ENCODE measurements around the gene SIAH3.

SIAH3 gene

DNA sequence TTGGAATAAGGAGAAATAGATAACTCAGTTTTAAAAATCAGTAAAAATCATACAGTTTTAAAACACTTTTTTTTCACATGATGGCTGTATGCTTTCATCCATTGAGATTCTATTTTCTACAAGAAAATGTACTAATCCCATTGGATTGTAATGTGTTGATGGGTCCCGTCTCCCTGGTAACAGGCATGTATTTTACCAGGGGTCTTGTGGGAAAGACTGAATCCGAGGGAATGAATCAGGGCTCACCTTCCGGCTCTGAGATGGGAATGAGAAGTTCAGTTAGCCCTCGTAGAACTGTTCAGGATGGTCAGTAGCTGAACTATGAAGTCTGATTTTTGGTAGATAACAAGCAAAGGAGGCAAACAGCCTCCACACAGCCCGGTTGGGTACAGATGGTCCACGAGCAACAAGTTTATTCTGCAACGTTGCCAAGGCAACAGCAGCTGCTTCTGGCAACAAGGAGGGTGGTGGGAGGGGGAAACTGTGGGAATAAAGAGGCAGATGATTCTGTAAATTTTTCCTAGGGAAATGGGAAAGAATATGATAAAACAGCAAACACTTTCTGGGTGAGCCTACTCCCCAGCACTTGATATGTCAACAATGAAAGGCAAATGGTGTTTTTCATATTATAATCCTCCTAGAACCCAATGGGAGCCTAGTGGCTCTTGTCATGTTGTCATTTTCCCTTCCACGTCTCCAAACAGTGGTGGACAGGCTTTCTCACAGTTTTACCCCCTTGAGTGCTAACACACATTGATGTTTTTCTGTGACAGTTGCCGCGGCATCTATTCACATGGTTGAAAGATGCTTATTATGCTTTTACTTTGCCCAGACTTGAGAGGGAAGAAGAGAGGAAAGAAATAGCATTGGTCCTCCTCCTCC is 12.4 kb upstream of the SIAH3 start:
- FAIRE-seq (no peak), DNase-seq (ENCODE audit: insufficient read length, low spot score) (no peak)

DNA sequence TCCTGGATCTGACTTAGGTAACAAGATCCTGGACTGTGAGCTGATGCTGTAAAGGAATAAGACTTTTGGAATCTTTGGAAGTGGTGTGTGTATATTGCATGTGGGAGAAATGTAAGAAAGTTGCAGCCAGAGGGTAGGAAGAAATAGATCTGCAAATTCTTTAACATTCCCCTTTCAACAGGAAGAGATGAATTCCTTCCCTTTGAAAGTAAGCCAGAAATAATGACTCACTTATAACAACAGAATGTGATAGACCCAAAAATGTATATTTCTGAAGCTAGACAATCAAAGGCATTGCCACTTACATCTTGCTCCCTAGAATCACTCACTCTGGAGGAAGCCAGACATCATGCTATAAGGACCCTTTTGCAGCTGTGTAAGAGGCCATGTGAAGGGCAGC is 9.8 kb upstream of the SIAH3 start:
- no peak for FAIRE-seq
- no peak for DNase-seq (ENCODE audit: insufficient read length, low spot score)

DNA sequence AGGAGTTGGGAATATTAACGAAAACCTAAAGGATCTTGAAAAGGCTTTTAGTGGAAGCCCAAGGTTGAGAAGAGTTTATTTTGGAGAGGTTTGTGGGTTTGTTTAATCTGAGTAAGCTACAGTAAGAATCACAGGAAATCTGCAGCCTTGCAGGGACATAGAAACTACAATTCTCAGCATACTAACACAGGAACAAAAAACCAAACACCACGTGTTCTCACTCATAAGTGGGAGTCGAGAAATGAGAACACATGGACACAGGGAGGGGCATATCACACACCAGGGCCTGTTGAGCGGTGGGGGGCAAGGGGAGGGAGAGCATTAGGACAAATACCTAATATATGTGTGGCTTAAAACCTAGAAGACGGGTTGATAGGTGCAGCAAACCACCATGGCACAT is 8.7 kb upstream of the SIAH3 start:
- FAIRE-seq (no peak), DNase-seq (ENCODE audit: insufficient read length, low spot score) (no peak)

DNA sequence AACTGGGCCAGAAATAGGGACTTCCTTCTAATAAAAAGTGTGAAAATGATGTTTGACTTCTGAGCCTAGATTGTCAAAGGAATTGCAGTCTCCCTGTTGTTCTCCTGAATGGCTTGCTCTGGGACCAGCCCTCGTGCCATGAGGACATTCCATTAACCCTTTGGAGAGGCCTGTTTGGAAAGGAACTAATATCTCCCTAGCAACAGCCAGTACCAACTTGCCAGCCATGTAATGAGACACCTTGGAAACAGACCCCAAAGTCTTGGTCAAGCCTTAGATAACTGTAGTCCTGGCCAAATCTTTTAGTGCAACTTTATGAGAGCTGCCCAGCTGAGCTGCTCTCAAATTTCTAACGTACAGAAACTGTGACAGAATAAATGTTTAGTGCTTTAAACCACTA is 8.2 kb upstream of the SIAH3 start:
- DNase-seq (ENCODE audit: insufficient read length, low spot score) (no peak), FAIRE-seq (no peak)

DNA sequence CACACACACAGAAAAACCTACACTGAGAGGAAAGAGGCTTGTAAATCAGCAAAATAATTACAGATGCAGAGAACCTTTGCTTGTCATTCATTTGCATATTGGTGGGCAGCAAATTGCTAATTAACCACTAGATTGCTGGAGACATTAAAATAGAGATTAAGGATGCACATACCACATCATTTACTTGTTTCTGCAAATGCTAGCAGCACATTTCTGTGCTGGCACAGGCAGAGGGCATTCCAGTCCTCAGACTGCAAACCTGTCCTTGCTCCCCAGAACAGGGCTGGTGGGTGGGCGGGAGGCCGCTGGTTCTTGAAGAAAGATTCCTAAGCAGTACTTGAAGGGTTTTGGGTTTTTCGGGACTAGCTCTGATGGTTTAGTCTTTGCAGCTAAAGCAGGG is 941 bp upstream of the SIAH3 start:
- no peak for FAIRE-seq

DNA sequence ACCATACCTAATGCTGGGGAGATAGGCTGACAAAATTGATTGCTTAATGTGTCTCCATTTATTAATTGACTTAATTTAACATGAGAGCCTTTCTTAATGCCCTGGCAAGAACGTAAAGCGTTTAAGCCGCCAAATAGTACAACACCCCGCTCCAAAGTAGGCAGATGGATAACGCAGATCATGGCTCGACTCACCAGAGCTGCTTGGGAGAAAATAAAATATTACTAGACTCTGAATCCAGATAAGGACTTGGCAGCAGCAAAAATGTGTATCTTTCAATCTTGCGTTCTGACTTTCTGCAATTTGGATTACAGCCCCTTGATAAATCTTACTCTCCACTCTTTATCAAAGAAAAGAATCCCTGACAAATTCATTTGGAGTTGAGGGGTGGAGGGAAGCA is 403 bp upstream of the SIAH3 start:
- no peak for DNase-seq (ENCODE audit: insufficient read length, low spot score)

More for the DNA sequence above, 941 bp upstream of the SIAH3 start:
- DNase-seq (ENCODE audit: insufficient read length, low spot score): no peak

DNA sequence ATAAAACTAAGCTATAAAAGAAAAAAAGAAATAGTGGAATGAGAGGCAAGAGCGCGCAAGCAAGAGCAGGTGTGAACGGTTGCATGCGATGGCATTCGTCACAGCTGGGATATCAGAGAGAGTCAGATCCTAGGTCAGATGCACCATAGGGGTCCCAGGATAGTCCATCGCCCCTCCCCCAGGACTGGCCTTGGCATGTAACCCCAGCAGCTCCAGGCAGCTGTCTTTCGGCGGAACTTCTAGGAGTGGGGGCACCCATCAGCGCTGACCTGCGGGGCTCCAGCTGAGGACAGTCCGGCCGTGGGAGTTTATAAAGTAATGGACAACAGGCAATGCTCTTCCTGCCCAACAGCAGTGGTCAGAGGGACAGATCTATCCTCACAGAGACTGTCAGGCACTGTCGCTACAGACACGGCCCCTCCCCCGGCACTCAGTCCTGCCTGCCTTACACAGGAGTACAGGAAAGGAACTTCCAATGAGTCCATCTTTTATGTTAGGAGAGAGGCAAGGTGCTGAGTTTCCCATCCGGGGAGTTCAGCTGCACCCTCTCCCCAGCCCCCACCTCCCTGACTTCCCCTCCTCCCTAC is 1.4 kb downstream of the SIAH3 start:
- DNase-seq (ENCODE audit: insufficient read length, low spot score): no peak
- no peak for FAIRE-seq

More for the DNA sequence above, 403 bp upstream of the SIAH3 start:
- no peak for FAIRE-seq

DNA sequence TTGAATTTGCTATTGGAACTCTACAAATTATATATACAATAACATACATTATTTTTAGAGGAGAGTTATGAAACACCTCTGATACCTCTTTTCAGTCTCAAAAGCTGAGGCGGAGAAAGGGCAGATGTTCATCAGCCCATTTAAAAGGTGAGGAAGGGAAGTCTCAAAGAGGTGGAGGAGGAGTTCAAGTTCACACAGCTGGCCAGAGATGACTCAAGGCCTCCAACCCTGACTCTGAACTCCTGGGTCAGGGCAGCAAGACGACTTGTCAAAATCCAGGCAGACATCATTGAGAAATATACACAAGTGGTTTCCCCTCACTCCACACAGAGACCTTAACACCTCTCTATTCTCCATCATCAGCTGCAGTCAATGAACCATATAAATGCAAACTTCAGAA is 2.1 kb downstream of the SIAH3 start:
- no peak for FAIRE-seq
- DNase-seq (ENCODE audit: insufficient read length, low spot score): no peak

DNA sequence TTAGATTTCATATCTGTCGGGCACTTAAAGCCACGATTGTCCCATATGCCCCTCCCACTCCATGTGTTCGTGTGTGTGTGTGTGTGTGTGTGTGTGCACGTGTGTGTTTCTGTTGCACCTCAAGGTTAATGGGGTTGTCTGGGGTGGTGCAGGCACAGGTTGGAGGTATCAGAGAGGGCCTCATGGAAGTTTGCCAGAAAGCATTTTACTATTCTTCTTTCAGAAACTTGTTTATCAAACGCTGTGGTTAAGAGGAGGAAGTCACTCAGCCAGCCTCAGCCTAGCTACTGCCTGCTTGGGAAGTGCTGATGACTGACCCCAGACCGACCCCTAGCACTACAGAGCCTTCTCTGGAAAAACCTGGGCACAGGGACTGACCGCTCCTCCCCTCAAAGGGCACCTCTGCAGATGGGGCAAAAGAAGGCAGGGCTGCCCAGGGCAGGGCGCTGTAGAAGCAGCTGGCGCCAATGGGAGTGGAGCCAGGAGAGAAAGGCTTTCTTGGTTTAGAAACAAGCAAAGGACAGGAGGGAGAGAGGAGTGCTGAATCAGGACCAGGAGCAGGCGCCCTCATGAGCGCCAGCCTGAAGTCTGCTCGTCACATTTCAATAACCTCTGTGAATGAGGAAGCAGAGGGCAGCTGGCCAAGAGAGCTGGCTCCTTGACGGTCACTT is 3.9 kb downstream of the SIAH3 start:
- DNase-seq (ENCODE audit: insufficient read length, low spot score) (no peak), FAIRE-seq (no peak)

DNA sequence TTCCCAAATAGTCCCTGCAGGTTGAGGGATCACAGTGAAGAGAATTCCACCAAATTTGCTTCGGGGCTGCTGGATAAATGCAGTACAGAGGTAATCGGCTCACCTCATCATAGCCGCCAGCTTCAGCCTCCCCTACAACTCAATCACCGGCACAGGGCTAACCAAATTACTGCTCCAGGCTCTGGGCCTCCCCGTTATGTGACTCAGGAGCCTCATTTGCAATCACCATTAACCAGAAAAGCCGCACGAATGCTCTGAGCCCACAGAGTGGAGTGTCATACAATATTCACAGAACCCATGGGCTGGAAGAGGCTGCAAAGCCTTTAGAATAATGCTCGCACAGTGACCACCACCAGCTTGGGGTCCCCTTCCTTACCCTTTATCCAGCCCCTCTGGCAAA is 4.9 kb downstream of the SIAH3 start:
- FAIRE-seq (no peak), DNase-seq (ENCODE audit: insufficient read length, low spot score) (no peak)

DNA sequence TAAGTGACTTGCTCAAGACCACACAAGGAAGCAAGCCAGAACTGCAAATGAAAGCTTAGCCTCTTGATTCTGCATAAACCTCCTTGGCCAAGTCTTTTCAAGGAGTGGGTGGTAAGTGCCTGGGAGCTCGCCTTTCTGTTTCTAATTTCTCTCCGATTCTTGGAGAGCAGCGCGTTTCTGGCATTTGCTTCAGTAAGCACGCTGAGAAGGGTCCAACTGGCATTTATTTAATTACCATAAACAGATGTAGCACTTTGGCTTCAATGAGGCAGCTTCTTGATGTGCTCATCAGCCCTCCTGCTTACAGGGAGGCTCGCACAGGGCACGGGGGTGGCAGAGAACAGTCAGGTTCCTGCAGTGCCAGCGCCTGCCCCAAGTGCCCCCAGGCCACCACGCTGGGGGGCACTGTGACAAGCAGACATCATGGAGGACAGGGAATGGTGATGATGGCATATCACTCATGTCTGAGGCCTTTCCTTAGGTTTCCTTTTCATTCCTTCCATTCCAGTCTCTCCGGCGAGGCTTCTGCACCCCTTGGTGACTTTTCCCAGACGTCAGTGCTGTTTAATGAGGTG is 13.3 kb downstream of the SIAH3 start:
- no peak for FAIRE-seq
- DNase-seq (ENCODE audit: insufficient read length, low spot score): no peak

DNA sequence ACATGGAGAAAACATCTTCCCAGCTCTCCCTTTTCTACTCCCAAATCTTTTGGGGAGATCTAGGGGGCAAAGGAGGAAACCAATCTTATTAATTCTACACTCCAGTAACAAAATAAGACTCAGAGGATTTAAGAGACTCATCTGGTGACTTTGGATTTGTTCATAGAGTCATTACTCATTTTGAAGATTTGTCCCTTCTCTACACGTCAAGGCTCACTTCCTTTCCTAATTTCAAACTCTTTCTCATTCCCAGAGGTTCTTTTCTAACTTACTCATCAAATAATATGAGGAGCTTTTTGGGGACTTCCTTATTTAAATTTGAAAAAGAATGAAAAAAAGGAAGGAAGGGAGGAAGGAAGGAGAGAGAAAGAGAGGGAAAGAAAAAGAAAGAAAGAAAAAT is 14.4 kb downstream of the SIAH3 start:
- no peak for DNase-seq (ENCODE audit: insufficient read length, low spot score)
- no peak for FAIRE-seq

DNA sequence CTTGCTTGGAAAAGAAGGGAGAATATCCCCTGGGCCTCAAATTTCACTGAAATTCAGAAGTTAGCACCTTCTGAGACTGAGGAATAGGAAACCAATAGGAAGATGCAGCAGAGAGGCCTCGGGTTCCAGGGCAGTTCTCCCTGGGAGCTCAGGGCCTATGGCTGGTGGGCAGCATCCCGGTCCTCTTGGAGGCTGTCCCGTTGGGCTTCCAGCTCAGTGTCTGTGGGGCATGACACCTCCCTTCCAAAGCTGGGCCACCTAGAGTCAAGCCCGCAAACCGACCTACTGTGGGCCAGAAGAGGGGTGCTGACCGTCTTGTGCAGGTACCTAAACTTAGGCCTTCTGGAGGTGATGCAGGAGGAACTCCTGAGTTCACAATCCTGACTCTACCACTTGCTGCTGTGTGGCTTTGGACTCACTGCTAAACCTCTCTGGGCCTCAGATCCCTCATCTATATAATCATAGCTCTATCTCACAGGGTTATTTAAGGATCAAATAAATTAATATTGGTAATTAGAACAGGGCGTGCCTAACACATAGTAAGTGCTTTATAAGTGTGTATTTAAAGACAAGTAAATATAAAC is 17.1 kb downstream of the SIAH3 start:
- DNase-seq (ENCODE audit: insufficient read length, low spot score) (no peak), FAIRE-seq (no peak)

DNA sequence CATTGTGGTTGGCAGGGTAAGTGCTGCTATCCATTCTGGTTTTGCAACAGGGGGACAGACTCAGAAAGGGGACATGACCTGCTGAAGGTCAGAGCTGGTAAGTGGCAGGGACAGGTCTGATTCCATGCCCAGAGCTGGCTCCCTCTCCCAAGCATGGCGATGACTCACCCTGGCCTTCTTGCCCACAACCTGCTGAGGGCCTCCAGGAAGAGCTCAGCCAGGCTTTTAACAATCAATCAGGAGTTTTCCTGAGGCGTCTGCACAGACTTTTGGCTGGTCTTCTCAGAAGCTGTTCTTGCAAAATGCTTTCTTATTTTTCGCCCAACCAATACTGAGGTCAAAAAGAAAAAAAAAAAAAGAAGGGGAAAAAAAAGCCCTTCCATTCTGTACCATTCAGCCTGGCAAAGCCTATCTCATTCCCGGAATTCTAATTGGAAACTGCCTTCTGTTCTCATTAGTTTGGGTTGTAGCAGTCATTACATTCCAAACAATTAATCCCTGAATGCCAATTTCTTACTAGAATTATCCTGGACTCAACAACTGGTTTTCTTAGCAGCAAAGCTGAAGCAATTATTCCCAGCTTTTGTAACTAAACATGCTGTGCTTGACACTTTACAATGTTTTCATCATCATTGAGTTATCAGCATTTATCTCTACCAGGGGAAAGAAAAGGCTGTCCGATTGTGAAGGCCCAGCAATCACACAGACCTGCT is 17.7 kb downstream of the SIAH3 start:
- DNase-seq (ENCODE audit: insufficient read length, low spot score): peak; percentile 41
- FAIRE-seq: no peak

DNA sequence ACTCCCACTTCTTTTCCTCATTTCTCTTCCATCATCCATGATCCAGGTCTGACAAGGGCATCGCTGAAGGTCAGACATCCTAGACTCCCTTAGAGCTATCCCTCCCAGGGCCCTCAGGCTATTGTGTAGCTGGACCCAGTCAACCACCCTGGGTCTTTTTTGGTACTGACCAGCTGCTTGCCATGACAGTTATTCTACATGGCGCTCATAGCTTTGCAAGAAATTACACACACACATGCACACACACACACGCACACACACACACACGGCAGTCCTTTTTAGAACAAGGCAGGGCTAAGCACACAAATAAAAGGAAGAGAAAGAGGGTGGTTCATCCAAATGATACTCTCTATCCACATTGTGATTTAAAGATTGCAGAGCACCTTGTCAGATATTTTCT is 18.3 kb downstream of the SIAH3 start:
- FAIRE-seq (no peak), DNase-seq (ENCODE audit: insufficient read length, low spot score) (no peak)

DNA sequence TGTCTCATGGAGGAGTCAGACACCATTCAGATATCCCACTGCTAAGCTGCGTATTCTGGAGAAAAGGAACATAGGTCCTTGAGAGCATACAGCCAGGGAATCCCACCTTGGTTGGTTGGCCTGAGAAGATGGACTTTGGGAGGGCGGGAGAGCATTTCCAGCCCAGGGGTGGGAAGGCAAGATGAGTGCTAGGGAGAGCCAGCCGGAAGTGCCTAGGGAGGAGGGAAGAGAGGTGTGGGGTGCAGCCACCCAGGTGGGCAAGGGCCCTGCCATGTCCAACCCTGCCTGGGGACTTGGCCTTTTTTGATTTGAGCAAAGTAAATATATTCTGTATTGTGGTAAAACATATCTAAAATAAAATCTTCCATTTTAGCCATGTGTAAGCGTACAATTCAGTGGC is 19.7 kb downstream of the SIAH3 start:
- no peak for DNase-seq (ENCODE audit: insufficient read length, low spot score)
- no peak for FAIRE-seq

DNA sequence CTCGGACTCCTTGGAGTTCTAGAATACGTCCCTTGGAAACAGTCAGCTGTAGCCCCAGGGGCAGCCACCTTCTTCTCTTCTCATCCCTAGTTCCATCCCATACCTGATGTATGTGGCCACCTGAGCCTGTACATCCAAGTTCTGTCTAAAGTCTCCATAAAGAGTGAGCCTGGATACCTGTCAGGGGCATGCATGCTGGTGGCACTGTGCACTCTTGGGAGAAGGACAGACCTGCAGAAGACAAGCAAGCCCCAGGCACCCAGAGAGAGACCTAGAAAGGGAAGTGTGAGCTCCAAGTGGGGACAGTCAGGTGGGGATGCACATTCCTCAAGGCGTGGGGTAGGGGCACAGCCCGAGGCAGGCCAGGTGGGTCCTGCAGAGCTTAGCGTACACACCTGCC is 21.4 kb downstream of the SIAH3 start:
- DNase-seq (ENCODE audit: insufficient read length, low spot score): no peak
- no peak for FAIRE-seq

DNA sequence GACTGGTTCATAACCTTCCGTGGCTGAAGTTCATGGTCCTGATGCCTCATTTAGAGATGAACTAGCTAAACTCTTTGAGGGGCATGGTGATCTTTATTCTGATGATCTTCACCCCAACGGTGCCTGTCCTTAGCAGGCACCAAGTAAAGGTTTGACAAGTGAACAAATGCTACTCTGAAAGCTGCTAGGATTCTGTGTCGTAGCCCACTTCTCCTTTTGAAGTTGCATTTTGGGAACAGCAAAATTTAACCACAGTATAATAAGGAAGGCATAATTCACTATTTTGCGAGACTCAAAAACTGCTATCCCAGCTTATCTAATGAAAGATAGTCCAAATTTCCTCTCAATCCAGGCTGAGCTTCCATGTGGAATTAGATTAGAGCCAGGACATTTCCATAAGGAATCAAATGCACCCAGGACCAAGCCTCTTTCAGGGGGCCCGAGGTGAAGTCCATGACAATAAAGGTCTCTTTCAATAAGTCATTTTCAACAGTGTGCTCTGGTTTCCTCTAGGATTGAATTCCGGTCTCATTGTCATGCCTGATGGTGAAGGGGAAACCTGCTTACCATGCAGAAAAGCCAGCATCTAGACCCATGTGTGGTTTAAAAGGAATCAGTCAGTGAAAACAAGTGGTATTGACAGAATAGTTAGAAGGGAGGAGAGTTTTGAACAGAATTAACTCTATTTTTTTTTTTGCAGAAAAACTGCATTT is 23.1 kb downstream of the SIAH3 start:
- DNase-seq (ENCODE audit: insufficient read length, low spot score) (no peak), FAIRE-seq (no peak)

DNA sequence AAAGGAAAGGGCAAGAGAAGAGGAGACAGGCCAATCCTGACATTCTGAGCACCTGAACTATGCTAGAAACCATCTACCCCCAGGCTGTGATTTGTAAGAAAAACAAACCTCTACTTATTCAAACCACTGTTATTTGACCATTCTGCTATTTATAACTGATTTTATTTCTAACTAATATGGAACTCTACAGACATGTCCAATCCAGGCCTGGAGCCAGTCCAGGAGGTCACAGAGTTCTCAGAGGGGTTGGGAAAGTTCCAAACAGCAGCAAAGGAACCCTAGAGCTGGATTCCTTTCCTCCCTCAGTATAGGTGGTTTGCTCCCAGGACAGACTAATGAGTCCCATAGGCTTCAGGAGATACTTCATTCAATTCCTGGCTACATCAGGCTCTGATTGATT is 24.2 kb downstream of the SIAH3 start:
- FAIRE-seq: no peak

DNA sequence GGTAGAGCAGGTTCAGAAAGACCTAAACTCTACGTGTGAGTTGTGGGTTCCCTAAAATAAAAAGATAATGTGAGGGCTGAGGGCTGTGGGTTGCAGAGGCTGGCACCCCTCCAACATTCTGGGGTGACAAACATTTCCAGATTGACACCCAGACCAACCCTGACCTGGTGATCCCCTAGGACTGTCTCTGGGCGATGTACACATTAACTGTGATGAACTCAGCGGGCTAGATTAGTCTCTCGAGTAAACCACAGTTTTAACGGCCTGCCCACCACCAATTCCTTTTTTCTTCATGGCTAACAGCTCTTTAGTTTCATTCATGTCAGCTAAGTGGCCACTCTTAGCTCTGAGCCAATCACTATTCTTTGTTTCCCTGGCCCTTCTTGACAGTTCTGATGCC is 24.8 kb downstream of the SIAH3 start:
- no peak for FAIRE-seq
- DNase-seq (ENCODE audit: insufficient read length, low spot score): no peak

More for the DNA sequence above, 24.2 kb downstream of the SIAH3 start:
- no peak for DNase-seq (ENCODE audit: insufficient read length, low spot score)
